ENCODE data around the gene TBC1D16. TPM values are rescaled to one million over a fixed set of nuclear protein-coding genes. Genes with fewer than 3 reads are reported as not detected.
A peak's percentile ranks its signal among the peaks of the same experiment; 100 is the strongest.
"Not testable (repeated sequence)": the region's sequence is repeated elsewhere in the genome, so short reads cannot be mapped to it uniquely, and the experiment has no call there.

TBC1D16 gene
- total RNA-seq, 2 experiments from 2014 or later: 17.0 to 19.0 TPM

DNA sequence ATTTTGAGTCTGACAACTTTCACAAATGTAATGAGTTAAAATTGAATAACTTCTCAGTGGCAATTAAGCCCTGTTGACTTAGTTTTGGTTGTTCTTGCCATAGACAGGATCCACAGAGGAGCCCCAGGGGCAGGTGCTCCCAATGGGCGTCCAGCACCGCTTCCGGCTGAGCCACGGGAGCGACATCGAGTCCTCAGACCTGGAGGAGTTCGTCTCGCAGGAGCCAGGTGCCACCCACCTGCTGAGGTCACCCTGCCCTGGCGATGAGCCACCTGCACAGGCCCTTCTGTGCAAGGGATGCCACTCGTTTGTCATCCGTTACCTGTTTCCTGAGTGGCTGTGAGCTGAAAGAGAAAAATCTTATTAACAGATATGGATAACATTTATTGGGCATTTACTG lies 11.5 kb upstream of the TBC1D16 start:
- Mint-ChIP-seq H3K36me3 (ENCODE audit: low read depth) (no peaks in the 10 kb centered on the region), H3K4me3 (no peak overlapping the region), H3K9me3 (no peaks in the 10 kb centered on the region), H3K27ac (no peak overlapping the region), H3K27me3 (ENCODE audit: low read depth) (no peaks in the 10 kb centered on the region), H3K4me1 (ENCODE audit: low read depth) (no peaks in the 10 kb centered on the region)
- CTCF ChIA-PET: no interaction called here
- DNase-seq: no peak
- intact Hi-C loops (cut with micrococcal nuclease): no loop called here

DNA sequence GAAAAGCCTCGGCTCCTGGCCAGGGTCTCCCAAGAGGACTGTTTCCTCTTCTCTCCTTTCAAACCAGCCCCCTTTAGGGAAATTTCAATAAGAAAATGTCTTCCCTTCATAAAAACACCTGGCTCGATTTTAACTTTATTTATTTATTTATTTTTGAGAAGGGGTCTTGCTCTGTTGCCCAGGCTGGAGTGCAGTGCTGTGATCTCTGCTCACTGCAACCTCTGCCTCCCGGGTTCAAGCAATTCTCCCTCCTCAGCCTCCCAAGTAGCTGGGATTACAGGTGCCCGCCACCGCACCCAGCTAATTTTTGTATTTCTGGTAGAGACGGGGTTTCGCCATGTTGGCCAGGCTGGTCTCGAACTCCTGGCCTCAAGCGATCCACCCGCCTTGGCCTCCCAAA lies 11.0 kb upstream of the TBC1D16 start:
- H3K9me3 Mint-ChIP-seq; H3K4me3 Mint-ChIP-seq; H3K27ac Mint-ChIP-seq; intact Hi-C loops (cut with micrococcal nuclease); H3K36me3 Mint-ChIP-seq (ENCODE audit: low read depth); H3K27me3 Mint-ChIP-seq (ENCODE audit: low read depth); DNase-seq; H3K4me1 Mint-ChIP-seq (ENCODE audit: low read depth): not testable (repeated sequence)
- CTCF ChIA-PET: interaction anchor here (0.5 kb wide), 1 partner anchor 167 kb away, joined by 3 read pairs; no protein-coding TSS in a partner anchor

DNA sequence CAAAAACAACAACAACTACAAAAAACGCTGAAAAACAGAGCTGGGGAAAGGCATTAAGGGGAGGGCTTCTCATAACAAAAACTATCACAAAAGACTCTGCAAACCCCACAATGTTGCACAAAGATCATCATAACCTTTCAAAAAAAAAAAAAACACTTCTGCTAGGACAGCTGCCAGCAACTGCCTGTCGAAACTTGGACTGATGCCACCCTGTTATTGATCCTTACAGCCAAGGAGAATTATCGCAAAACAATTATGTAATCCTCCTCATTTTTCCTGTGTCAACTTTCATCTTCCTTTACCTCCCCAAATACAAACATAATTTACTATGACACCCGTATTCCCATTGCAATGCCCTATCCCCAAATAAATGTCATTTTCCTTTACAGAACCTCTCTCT lies 10.0 kb upstream of the TBC1D16 start:
- H3K36me3 Mint-ChIP-seq (ENCODE audit: low read depth): no peaks in the 10 kb centered on the region
- intact Hi-C loops (cut with micrococcal nuclease): no loop called here
- H3K4me1 Mint-ChIP-seq (ENCODE audit: low read depth): no peaks in the 10 kb centered on the region
- no peak overlapping the region for H3K4me3 Mint-ChIP-seq
- H3K9me3 Mint-ChIP-seq: no peaks in the 10 kb centered on the region
- CTCF ChIA-PET: no interaction called here
- no peak overlapping the region for H3K27ac Mint-ChIP-seq
- no peak for DNase-seq
- no peaks in the 10 kb centered on the region for H3K27me3 Mint-ChIP-seq (ENCODE audit: low read depth)

DNA sequence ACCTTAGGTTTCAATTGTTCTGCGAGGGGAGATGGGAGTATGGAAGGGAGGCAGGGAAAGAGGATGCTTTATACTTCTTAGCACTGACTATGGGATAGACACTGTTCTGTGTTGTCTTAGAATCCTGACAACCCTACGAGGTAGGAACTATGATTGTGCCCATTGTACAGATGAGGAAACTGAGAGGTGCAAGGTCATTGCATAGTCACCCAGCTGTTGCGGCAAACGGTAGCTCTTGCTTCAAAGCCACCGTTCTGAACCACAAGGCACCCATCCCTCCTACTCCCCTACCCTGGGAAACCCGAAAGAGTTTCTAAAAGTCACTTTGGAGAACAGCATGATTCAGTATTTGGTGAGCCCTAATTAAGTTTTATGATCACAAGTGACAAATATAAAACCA lies 8.3 kb upstream of the TBC1D16 start:
- CTCF ChIA-PET: no interaction called here
- no peak overlapping the region for H3K27ac Mint-ChIP-seq
- no peak overlapping the region for H3K4me3 Mint-ChIP-seq
- H3K9me3 Mint-ChIP-seq: no peaks in the 10 kb centered on the region
- DNase-seq: no peak
- peaks cover under 1% of the 10 kb centered on the region for H3K27me3 Mint-ChIP-seq (ENCODE audit: low read depth)
- H3K4me1 Mint-ChIP-seq (ENCODE audit: low read depth): no peaks in the 10 kb centered on the region
- no peaks in the 10 kb centered on the region for H3K36me3 Mint-ChIP-seq (ENCODE audit: low read depth)
- intact Hi-C loops (cut with micrococcal nuclease): no loop called here

DNA sequence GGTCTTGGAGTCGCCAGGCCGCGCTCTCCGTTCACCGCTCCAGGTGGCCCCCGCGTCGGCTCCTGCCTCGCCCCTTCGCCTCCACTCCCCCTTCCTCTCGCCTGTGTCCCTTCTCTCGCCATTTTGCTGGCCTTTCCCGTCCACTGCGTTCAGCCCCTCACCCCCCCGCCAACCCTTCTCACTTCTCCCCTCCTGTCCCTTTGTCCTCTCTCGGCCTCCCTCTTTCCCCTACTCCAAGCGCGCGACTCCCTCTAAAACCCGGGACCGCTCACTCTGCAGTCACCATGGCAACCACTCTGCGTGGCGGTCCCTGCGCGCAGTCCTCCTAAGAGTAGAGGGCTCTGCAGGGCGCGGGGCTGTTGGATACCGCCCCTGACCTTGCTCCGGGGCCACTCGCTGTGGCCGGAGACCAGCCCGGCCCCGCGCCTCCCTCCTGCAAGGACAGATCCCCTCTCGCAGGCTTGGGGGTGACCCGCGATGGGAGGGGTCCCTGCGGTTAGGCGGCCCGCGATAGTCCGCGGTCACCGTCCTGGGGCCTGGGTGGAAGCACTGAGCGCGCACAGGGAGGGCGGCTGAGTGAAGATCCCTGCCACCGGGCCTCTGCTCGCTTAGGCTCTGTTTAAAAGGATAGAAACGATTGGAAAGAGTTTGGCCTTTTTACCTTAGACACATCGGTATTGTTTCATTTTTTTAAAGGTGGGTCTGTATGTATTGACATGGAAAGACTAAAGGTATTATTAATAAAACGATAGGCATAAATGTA lies 1.2 kb upstream of the TBC1D16 start:
- CTCF ChIA-PET: no interaction called here
- intact Hi-C loops (cut with micrococcal nuclease): no loop called here
- Mint-ChIP-seq H3K36me3 (ENCODE audit: low read depth) (no peaks in the 10 kb centered on the region), H3K27ac (no peak overlapping the region), H3K4me3 (peak overlapping the region; percentile 80), H3K9me3 (no peaks in the 10 kb centered on the region), H3K4me1 (ENCODE audit: low read depth) (peaks cover 9% of the 10 kb centered on the region), H3K27me3 (ENCODE audit: low read depth) (peaks cover 20% of the 10 kb centered on the region)
- peak; percentile 18 for DNase-seq

DNA sequence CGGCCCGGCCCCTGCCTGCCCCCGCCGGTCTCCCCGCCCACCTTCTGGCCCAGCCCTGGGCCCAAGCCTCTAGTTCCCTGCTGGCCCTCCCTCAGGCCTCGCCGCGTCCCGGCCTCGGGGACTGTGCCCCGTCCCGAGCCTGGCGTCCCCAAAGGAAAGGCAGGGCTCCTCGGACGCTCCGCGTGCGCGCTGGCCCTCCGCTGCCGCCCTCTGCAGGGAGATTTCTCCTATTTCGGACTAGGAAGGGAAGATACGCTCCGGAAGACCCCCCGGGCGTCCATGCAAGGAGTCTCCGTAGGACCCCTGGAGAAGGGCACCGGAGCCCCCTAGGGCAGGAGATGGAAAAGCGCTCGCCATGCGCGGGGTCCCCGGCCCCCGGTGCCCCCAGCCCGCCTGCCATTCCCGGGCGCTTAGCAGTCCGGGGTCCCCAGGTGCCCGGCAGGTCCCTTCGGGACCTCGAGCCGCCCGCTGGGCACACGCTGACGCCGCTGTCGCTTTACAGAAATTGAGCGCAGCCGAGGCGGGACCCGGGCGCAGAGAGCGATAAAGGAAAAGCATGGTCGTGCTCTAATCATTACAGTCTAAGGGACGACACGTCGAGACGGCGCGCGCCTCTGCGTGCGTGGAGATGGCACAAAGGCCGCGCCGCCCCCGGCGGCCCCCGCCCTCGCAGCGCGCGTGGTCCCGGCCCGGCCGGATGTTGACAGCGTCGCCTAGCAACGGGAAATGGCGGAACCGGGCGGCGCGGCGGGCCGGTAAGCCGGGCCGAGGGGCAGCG lies 454 bp upstream of the TBC1D16 start, which contains the start of gene CCDC40:
Gene CCDC40, plus strand, starts transcription at position 706 of the 778 bp plus-strand sequence. Its CDS starts 21 bp downstream, at position 727.
- CTCF ChIA-PET: no interaction called here
- Mint-ChIP-seq H3K4me1 (ENCODE audit: low read depth) (peaks cover 9% of the 10 kb centered on the region), H3K27ac (no peak within 1 kb of the TSS), H3K9me3 (no peaks in the 10 kb centered on the region), H3K4me3 (peak within 1 kb of the TSS; percentile 80), H3K36me3 (ENCODE audit: low read depth) (no peaks in the 10 kb centered on the region), H3K27me3 (ENCODE audit: low read depth) (peaks cover 20% of the 10 kb centered on the region)
- peak; percentile 61 for DNase-seq
- intact Hi-C loops (cut with micrococcal nuclease): no loop called here

DNA sequence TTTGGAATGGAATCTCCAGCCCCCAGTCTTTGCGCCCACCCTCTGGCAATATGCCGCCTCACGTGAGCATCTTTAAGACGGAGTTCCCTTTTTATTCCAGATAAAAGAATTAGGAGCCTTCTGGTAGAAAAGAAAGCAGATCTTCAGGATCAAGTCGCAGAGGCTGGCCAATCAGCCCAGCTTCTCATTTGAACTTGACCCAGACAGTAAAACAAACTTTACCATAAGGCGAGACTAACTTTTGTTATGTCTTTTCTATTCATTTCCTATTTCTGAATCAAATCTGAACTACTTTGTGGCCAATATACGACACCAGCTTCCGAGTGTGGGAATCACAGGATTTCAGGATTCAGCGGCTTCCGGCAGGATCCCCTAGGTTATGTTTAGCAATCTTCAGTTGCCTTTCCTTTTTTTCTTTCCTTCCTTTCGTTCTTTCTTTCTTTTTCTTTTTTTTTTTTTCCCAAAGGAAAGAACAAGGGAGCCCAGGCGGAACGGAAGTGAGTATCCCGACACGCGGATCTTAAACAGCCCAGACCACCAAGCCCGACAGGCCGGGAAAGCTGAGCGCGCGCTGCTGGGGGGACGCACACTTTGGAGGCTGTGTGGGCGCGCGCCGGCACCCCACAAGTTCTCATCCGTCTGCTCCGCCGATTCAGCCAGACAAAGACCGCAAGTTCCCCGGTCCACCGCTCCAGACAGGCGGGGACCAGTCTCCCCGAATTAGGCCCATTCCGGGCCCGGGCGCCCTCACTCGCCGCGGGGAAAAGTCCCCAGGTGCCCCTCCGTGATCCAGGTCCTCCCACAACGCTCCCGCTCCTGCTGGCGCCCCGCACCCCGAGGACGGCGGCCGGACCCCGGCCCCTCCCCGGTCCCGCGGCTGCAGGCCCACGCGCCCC lies 633 bp downstream of the TBC1D16 start:
- CTCF ChIA-PET: interaction anchor here (0.7 to 1.4 kb wide), 4 partner anchors 29 to 66 kb away, joined by 3 to 8 read pairs (median 3); partner anchors contain the start of gene GAA

DNA sequence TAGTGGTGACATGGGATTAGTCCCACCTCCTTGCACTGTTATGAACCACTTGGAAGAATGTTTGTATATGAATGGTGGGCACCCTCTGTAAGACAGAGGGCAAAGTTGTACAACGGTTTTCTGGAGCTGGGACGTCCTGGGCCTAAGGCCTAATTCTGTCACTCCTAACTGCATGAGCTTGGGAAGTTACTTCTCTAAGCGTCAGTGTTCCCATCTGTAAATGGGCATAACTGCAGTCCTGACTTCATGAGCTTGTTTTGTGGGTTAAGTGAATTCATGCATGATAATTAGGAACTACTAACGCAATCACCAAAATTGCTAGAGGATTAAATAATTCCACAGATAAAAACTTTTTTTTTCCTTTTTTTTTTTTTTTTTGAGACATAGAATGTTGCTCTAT lies 1.8 kb downstream of the TBC1D16 start:
- peaks cover 19% of the 10 kb centered on the region for H3K27me3 Mint-ChIP-seq (ENCODE audit: low read depth)
- CTCF ChIA-PET: interaction anchor here (0.6 to 1.4 kb wide), 6 partner anchors 16 to 46 kb away, joined by 3 to 8 read pairs (median 4); no protein-coding TSS in a partner anchor
- H3K9me3 Mint-ChIP-seq: no peaks in the 10 kb centered on the region
- DNase-seq: no peak
- no peak overlapping the region for H3K27ac Mint-ChIP-seq
- intact Hi-C loops (cut with micrococcal nuclease): no loop called here
- H3K4me1 Mint-ChIP-seq (ENCODE audit: low read depth): peaks cover 9% of the 10 kb centered on the region
- H3K4me3 Mint-ChIP-seq: no peak overlapping the region
- no peaks in the 10 kb centered on the region for H3K36me3 Mint-ChIP-seq (ENCODE audit: low read depth)

More for the DNA sequence above, 633 bp downstream of the TBC1D16 start:
- Mint-ChIP-seq H3K27me3 (ENCODE audit: low read depth) (peaks cover 20% of the 10 kb centered on the region), H3K27ac (no peak overlapping the region), H3K36me3 (ENCODE audit: low read depth) (no peaks in the 10 kb centered on the region), H3K4me3 (peak overlapping the region; percentile 81), H3K4me1 (ENCODE audit: low read depth) (peaks cover 9% of the 10 kb centered on the region), H3K9me3 (no peaks in the 10 kb centered on the region)
- intact Hi-C loops (cut with micrococcal nuclease): no loop called here
- peak; percentile 50 for DNase-seq

DNA sequence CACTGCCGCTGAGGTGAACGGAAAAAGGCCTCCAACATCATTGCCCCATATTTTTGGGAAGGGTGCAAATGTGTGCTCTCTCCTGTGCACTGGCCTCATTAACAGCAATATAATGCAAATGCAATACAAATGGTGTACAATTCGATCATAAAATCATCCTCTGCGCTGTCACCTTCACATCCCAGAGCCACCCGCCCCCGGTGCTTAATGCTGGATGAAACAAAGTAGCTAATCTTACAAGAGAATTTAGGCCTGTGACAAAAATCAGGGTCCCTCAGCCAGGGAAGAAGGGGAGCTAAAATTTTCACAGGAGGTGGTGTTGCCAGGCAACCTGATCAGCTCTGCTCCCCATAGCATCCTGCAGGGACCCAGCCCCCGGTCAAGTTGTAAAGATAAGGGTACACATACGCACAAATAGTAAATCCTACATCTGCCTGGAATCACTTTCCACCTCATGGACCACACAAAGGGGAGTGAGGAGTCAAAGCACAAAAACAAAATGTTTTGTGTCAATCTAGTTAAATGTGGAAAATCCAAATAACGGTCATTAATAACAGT lies 3.0 kb downstream of the TBC1D16 start:
- Mint-ChIP-seq H3K4me3 (no peak overlapping the region), H3K27ac (no peak overlapping the region), H3K36me3 (ENCODE audit: low read depth) (no peaks in the 10 kb centered on the region), H3K4me1 (ENCODE audit: low read depth) (peaks cover 9% of the 10 kb centered on the region), H3K27me3 (ENCODE audit: low read depth) (peaks cover 15% of the 10 kb centered on the region), H3K9me3 (no peaks in the 10 kb centered on the region)
- DNase-seq: no peak
- CTCF ChIA-PET: no interaction called here
- intact Hi-C loops (cut with micrococcal nuclease): no loop called here

DNA sequence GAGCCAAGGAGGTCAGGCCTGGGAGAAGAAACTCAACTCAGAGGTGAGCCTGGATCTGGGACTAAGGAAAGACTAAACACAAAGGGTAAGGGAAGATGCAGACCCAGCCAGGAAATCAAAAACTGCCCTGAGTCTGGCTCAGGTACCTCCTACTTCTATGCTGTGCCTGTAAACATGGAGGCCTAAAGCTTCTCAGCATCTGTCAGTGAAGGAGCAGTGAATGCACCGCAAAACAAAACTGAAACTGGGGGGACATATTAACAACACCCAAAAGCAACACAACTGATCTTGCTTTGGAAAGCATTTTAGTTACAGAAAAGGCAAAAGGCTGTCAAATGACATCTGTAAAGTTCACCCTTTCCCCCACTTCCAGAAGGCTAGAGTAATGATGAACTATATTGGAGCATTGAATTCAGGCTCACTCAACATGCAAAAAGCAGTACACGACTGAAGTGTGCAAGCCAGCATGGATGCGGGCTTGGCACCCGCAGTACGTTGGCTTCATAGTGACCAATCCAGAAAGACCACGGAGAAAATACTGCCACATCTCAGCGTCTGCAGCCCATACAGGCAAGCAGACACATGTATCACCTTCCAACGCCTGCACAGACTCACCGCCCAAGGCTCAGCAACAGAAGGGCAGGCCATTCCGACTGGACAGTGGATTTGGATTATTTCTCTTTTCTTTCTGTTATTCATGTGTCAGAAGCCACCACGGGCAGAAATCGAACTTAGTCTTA lies 3.8 kb downstream of the TBC1D16 start:
- H3K36me3 Mint-ChIP-seq (ENCODE audit: low read depth): no peaks in the 10 kb centered on the region
- no peak overlapping the region for H3K4me3 Mint-ChIP-seq
- intact Hi-C loops (cut with micrococcal nuclease): no loop called here
- CTCF ChIA-PET: no interaction called here
- H3K4me1 Mint-ChIP-seq (ENCODE audit: low read depth): peaks cover 7% of the 10 kb centered on the region
- H3K9me3 Mint-ChIP-seq: no peaks in the 10 kb centered on the region
- H3K27me3 Mint-ChIP-seq (ENCODE audit: low read depth): peaks cover 13% of the 10 kb centered on the region
- DNase-seq: no peak
- H3K27ac Mint-ChIP-seq: no peak overlapping the region

DNA sequence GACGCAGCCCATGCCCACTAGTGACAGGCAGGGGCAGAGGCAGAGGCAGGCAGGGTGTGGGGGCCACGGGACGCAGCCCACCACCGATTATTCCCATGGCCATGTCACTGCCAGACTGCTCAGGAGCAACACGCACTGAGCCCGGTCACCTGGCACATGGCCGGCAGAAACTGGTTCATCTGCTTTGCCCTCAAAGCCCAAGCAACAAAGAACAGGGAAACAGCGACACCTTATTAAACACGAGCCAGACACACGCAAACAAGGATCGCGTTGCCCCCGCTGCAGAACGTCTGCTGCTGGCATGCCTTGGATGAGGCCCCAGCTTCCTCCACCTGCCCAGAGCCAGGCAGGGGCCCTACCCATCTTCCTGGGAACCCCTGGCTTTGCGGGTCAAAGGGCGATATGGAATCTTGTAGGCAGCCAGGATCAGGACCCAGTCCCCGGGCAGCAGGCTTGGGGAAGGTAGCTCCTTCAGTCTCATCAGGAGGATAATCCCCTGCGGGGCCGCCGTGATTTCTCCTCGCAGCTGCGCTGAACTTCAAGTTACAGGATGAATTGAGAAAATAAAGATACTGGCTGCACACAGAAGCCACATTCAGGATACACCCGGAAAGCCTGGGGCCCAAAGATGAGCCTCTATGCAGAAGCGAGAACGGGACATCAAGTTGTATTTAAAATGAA lies 4.8 kb downstream of the TBC1D16 start:
- no peaks in the 10 kb centered on the region for H3K9me3 Mint-ChIP-seq
- no peak overlapping the region for H3K4me3 Mint-ChIP-seq
- peaks cover 13% of the 10 kb centered on the region for H3K27me3 Mint-ChIP-seq (ENCODE audit: low read depth)
- intact Hi-C loops (cut with micrococcal nuclease): no loop called here
- no peak for DNase-seq
- no peaks in the 10 kb centered on the region for H3K36me3 Mint-ChIP-seq (ENCODE audit: low read depth)
- H3K4me1 Mint-ChIP-seq (ENCODE audit: low read depth): peaks cover 7% of the 10 kb centered on the region
- CTCF ChIA-PET: no interaction called here
- no peak overlapping the region for H3K27ac Mint-ChIP-seq
